ENCODE measurements around the gene TNFSF11. TPM values are rescaled to one million over a fixed set of nuclear protein-coding genes. Genes with fewer than 3 reads are reported as not detected.

The TNFSF11 gene
- total RNA-seq, 1 donor from 2014 or later, result not detected

DNA sequence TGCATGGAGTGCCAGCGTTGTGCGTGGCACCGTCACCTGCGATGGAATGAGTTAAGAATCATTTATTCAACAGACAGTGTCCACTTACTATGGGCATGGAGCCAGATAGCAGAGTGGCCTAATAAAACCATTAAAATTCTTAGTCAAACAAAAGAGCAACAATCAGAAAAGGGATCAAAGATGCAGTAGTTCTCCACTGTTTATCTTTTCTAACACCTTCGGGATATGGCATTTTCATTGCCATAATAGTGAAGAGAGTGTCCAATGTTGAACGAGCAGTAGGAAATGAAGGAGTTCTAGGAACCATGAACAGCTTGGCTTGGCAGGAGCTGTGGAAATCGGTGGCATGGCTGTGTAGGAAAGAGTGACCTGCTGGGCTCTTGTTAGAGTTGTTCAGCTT lies 2.0 kb downstream of the TNFSF11 start:
- Mint-ChIP-seq H3K9me3 (ENCODE audit: low read depth) (peaks cover 12% of the 10 kb centered on the region), H3K4me1 (ENCODE audit: low read depth) (peaks cover 1% of the 10 kb centered on the region), H3K36me3 (ENCODE audit: insufficient read depth) (peaks cover 4% of the 10 kb centered on the region), H3K4me3 (ENCODE audit: low read depth) (no peak overlapping the region), H3K27me3 (peaks cover 48% of the 10 kb centered on the region), H3K27ac (no peak overlapping the region)
- no peak for DNase-seq (ENCODE audit: low spot score, unreplicated experiment)
- TF ChIP-seq CTCF (IDR thresholded peaks at IDR 0.05; ENCODE audit: unreplicated experiment), result no peak

DNA sequence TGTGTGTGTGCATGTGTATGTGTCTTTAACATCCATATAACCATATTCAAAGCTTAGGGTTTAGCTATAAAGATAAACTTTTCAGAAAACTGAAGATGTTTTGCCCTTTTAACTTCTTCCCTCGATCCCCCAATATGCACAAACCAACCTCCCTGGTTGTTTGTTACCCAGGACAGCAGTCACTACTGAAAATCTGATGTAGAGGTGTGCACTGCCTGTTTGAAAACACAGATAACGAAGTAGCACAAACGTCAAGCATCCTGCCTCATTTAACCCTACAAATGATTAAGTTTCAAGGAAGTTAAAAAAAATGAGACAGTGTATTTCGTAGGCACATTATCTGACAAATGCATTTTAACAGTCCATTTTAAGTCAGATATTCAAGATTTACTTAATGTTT lies 3.6 kb downstream of the TNFSF11 start:
- Mint-ChIP-seq H3K27ac (no peak overlapping the region), H3K36me3 (ENCODE audit: insufficient read depth) (peaks cover 1% of the 10 kb centered on the region), H3K27me3 (peaks cover 50% of the 10 kb centered on the region), H3K4me3 (ENCODE audit: low read depth) (no peak overlapping the region), H3K9me3 (ENCODE audit: low read depth) (peaks cover 3% of the 10 kb centered on the region), H3K4me1 (ENCODE audit: low read depth) (peaks cover 1% of the 10 kb centered on the region)
- no peak for DNase-seq (ENCODE audit: low spot score, unreplicated experiment)
- TF ChIP-seq CTCF (IDR thresholded peaks at IDR 0.05; ENCODE audit: unreplicated experiment), result no peak

DNA sequence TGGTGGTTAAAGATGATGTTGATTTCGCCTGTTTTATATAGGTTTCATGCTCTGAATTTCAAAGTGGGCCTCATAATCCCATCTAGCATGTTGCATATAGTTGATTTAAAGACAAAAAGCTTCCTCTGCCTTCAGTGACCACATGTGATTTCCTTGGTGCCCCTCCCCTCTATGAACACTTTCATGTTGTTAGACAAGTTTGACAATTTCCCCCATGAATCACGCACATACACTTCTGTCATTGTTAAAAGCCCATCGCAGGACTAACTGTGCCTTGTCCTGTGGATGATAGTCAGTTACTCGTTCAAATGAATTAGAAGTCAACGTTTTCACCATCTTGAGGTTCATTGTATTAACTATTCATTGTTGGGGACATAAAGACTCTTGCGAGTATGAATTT lies 6.7 kb downstream of the TNFSF11 start:
- no peaks in the 10 kb centered on the region for H3K9me3 Mint-ChIP-seq (ENCODE audit: low read depth)
- no peaks in the 10 kb centered on the region for H3K4me1 Mint-ChIP-seq (ENCODE audit: low read depth)

GRCh38 chr13:42581427-42581826 lies 7.5 kb downstream of the TNFSF11 start:
- no peaks in the 10 kb centered on the region for H3K9me3 Mint-ChIP-seq (ENCODE audit: low read depth)
- H3K36me3 Mint-ChIP-seq (ENCODE audit: insufficient read depth), result no peaks in the 10 kb centered on the region
- no peak for TF ChIP-seq CTCF (IDR thresholded peaks at IDR 0.05; ENCODE audit: unreplicated experiment)
- no peaks in the 10 kb centered on the region for H3K4me1 Mint-ChIP-seq (ENCODE audit: low read depth)
- peaks cover 21% of the 10 kb centered on the region for H3K27me3 Mint-ChIP-seq
- no peak overlapping the region for H3K4me3 Mint-ChIP-seq (ENCODE audit: low read depth)
- peak overlapping the region; percentile 35 for H3K27ac Mint-ChIP-seq
- DNase-seq (ENCODE audit: low spot score, unreplicated experiment), result no peak

More for the DNA sequence above, 6.7 kb downstream of the TNFSF11 start:
- no peak for TF ChIP-seq CTCF (IDR thresholded peaks at IDR 0.05; ENCODE audit: unreplicated experiment)
- DNase-seq (ENCODE audit: low spot score, unreplicated experiment), result no peak
- Mint-ChIP-seq H3K4me3 (ENCODE audit: low read depth) (no peak overlapping the region), H3K36me3 (ENCODE audit: insufficient read depth) (no peaks in the 10 kb centered on the region), H3K27ac (no peak overlapping the region), H3K27me3 (peaks cover 29% of the 10 kb centered on the region)

DNA sequence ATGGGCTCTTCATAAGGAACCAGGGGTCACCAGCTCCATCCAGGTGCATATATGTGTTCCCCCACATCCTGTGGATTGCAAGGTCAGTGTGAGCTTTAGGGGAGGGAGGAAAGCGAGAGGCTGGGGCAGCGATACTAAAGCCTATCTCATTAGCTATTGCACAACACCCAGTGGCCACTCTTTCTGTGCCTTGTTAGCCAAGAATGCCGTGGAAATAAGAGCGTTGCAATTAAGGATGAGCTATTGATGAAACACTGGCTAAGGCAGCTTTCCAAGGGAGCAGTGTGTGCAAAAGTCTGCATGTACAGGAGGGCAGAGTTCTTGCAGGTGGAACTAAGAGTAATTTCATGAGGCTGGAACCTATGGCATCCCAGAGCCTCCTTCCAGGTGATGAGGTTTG lies 17.6 kb downstream of the TNFSF11 start:
- no peaks in the 10 kb centered on the region for H3K36me3 Mint-ChIP-seq (ENCODE audit: insufficient read depth)
- peaks cover 3% of the 10 kb centered on the region for H3K4me1 Mint-ChIP-seq (ENCODE audit: low read depth)
- DNase-seq (ENCODE audit: low spot score, unreplicated experiment), result no peak
- H3K27me3 Mint-ChIP-seq, result peaks cover 6% of the 10 kb centered on the region
- no peak overlapping the region for H3K27ac Mint-ChIP-seq
- H3K4me3 Mint-ChIP-seq (ENCODE audit: low read depth), result no peak overlapping the region
- TF ChIP-seq CTCF (IDR thresholded peaks at IDR 0.05; ENCODE audit: unreplicated experiment), result no peak
- no peaks in the 10 kb centered on the region for H3K9me3 Mint-ChIP-seq (ENCODE audit: low read depth)

Data from progenitor cell of endocrine pancreas (in vitro differentiated cells).